Measurements from ENCODE around the gene VAT1L. TPM values are rescaled to one million over a fixed set of nuclear protein-coding genes. Genes with fewer than 3 reads are reported as not detected.

VAT1L gene
- total and polyA plus RNA-seq, 2 donors (not counting 3 experiments of a cell fraction or from before 2014, with no cell fraction given): 0.46 to 1.5 TPM

DNA sequence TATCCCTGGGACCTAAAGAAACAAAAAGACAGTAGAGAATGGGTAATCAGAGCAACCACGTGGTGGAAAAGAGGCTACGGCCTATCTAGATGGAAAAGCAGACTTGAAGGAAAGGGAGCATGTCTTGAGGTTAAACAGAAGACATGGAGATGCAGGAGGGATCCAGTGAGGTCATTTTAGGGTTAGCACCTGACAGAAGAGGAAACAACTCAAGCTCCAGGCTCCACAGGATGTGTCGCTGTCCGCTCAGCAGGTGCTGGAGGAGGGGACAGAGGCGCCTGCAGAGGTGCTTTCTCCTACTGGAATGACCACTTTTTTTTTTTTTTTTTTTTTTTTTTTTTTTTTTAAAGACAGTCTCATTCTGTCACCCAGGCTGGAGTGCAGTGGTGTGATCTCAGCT, 186.5 kb downstream of the VAT1L start:
- DNase-seq (ENCODE audit: low read depth, low spot score) (no peak), FAIRE-seq (no peak)
- Histone ChIP-seq H3K27me3 (ENCODE audit: control insufficient read depth in 2 of 2, insufficient read depth in 2 of 2, low read length in 2 of 2) (no peaks in the 10 kb centered on the region), H2AFZ (ENCODE audit: low read depth, low read length) (no peak overlapping the region), H3K4me1 (ENCODE audit: control insufficient read depth, extremely low read depth, insufficient read depth, low read length) (no peaks in the 10 kb centered on the region), H3K9me1 (replicated peaks; ENCODE audit: control insufficient read depth, extremely low read depth, insufficient read depth, low read length) (no peaks in the 10 kb centered on the region), H3K4me2 (ENCODE audit: insufficient read depth, low read length) (no peak overlapping the region), H3K79me2 (ENCODE audit: control insufficient read depth, insufficient read depth, low read length) (no peaks in the 10 kb centered on the region), H3K9ac (replicated peaks; ENCODE audit: extremely low read depth, insufficient read depth, low read length) (no peak overlapping the region), H3K9me3 (replicated peaks; ENCODE audit: control insufficient read depth, insufficient read depth, low read length) (no peaks in the 10 kb centered on the region), H3K4me3 (replicated peaks in 1 of 3; ENCODE audit: insufficient read depth in 1 of 3, low read depth in 1 of 3, low read length in 3 of 3) (no peak overlapping the region), H4K20me1 (replicated peaks; ENCODE audit: control insufficient read depth, extremely low read depth, insufficient read depth, low read length) (no peaks in the 10 kb centered on the region), H3K36me3 (ENCODE audit: control insufficient read depth in 2 of 2, extremely low read depth in 1 of 2, insufficient read depth in 2 of 2, low read length in 2 of 2) (no peaks in the 10 kb centered on the region), H3K27ac (ENCODE audit: insufficient read depth, low read depth, low read length) (no peak overlapping the region)
- dilution Hi-C loops (cut with MboI; ENCODE audit: extremely low pct_ligation_motif_present, low sequenced_read_pairs) (no loop called here), intact Hi-C loops (cut with micrococcal nuclease) (no loop called here)
- CTCF ChIA-PET: interaction anchor here (2.9 to 3.4 kb wide), 3 partner anchors 29 to 300 kb away, joined by 9 to 12 read pairs (median 11); no protein-coding TSS in a partner anchor
- BruUV-seq (replicated peaks): no TSS peak
- POLR2A ChIA-PET: no interaction called here
- TF ChIP-seq EZH2 (IDR thresholded peaks at IDR 0.05; ENCODE audit: borderline replicate concordance, low read depth, low read length, severe bottlenecking) (no peak), POLR2AphosphoS5 (IDR thresholded peaks at IDR 0.05; ENCODE audit: insufficient read depth, low read depth, low read length) (no peak), MAX (IDR thresholded peaks at IDR 0.05; ENCODE audit: insufficient read depth, insufficient read length) (no peak), POLR2A (IDR thresholded peaks at IDR 0.05; ENCODE audit: low read depth, low read length) (no peak), JUN (IDR thresholded peaks at IDR 0.05; ENCODE audit: borderline replicate concordance, insufficient read depth, insufficient read length, low read depth) (no peak)

DNA sequence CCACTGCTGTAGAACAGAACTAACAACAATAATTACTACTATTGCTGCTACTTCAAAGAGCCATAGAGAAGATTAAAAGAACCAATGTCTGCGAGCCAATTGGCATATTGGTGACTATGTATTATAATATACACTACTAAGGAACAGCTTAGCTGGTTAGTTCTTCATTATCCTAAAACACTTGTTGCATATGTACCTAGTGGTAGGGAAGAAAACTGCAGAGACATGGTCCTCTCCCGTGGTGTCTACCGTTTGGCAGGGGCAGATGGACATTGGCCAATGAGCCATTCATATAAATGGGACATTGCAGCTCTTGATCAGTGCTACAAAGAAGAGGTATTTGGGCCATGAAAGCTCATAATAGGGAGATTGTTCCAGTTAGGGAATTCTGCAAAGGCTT, 187.6 kb downstream of the VAT1L start:
- intact Hi-C loops (cut with micrococcal nuclease): no loop called here
- BruUV-seq (replicated peaks): no TSS peak
- CTCF ChIA-PET: interaction anchor here (2.9 to 3.4 kb wide), 3 partner anchors 27 to 301 kb away, joined by 9 to 12 read pairs (median 11); no protein-coding TSS in a partner anchor

More for the DNA sequence above, 187.6 kb downstream of the VAT1L start:
- no peak for DNase-seq (ENCODE audit: low read depth, low spot score)
- POLR2A ChIA-PET: no interaction called here
- H3K27me3 ChIP-seq (ENCODE audit: control insufficient read depth in 2 of 2, insufficient read depth in 2 of 2, low read length in 2 of 2): no peaks in the 10 kb centered on the region
- H4K20me1 ChIP-seq (replicated peaks; ENCODE audit: control insufficient read depth, extremely low read depth, insufficient read depth, low read length): no peaks in the 10 kb centered on the region
- H3K4me1 ChIP-seq (ENCODE audit: control insufficient read depth, extremely low read depth, insufficient read depth, low read length): no peaks in the 10 kb centered on the region
- dilution Hi-C loops (cut with MboI; ENCODE audit: extremely low pct_ligation_motif_present, low sequenced_read_pairs): no loop called here
- FAIRE-seq: no peak
- TF ChIP-seq MYC (IDR thresholded peaks at IDR 0.05; ENCODE audit: low read depth, low read length) (no peak), FOS (IDR thresholded peaks at IDR 0.05; ENCODE audit: borderline replicate concordance, insufficient read depth, low read length) (no peak)
- no peaks in the 10 kb centered on the region for H3K79me2 ChIP-seq (ENCODE audit: control insufficient read depth, insufficient read depth, low read length)
- no peak overlapping the region for H3K9ac ChIP-seq (replicated peaks; ENCODE audit: extremely low read depth, insufficient read depth, low read length)
- no peak overlapping the region for H2AFZ ChIP-seq (ENCODE audit: low read depth, low read length)
- H3K9me1 ChIP-seq (replicated peaks; ENCODE audit: control insufficient read depth, extremely low read depth, insufficient read depth, low read length): no peaks in the 10 kb centered on the region
- no peak overlapping the region for H3K27ac ChIP-seq (ENCODE audit: insufficient read depth, low read depth, low read length)
- no peak overlapping the region for H3K4me2 ChIP-seq (ENCODE audit: insufficient read depth, low read length)
- no peaks in the 10 kb centered on the region for H3K36me3 ChIP-seq (ENCODE audit: control insufficient read depth in 2 of 2, extremely low read depth in 1 of 2, insufficient read depth in 2 of 2, low read length in 2 of 2)
- no peaks in the 10 kb centered on the region for H3K9me3 ChIP-seq (replicated peaks; ENCODE audit: control insufficient read depth, insufficient read depth, low read length)
- H3K4me3 ChIP-seq (replicated peaks in 1 of 3; ENCODE audit: insufficient read depth in 1 of 3, low read depth in 1 of 3, low read length in 3 of 3): no peak overlapping the region
